Measurements from ENCODE around the gene RSBN1L. TPM values are rescaled to one million over a fixed set of nuclear protein-coding genes. Genes with fewer than 3 reads are reported as not detected.
"Not testable (repeated sequence)": the region's sequence is repeated elsewhere in the genome, so short reads cannot be mapped to it uniquely, and the experiment has no call there.

Gene RSBN1L
- total RNA-seq, 1 donor from 2014 or later: 9.4 TPM

DNA sequence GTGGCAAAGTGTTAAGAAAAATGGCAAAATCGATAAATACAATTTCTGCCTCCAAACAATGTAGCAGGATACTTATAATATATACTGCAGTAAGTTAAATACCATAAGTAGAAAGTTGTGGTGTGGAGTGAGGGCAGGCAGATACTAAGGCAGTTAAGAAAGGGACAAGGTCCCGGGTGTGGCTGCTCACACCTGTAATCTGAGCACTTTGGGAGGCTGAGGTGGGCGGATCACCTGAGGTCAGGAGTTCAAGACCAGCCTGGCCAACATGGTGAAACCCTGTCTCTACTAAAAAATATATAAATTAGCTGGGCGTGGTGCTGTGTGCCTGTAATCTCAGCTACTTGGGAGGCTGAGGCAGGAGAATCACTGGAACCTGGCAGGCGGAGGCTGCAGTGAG lies 21.3 kb downstream of the RSBN1L start:
- intact Hi-C loops (cut with DNase I): not testable (repeated sequence)

DNA sequence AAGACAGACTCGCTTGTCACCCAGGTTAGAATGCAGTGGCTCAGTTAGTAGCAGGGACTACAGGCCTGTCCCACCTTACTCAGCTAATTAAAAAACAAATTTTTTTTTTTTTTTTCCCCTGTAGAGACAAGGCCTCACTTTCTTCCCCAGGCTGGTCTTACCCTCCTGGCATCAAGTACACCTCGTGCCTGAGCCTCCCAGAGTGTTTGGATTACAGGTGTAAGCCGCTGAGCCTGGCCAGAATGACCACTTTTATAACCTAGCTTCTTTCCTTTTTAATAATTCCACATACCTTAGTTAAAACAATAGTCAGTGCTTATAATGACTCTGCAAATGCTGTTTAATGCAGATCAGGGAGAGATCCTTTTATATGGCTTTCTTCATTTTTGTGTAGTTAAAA lies 31.3 kb downstream of the RSBN1L start:
- no peak for DNase-seq (ENCODE audit: low spot score)
- intact Hi-C loops (cut with DNase I): no loop called here

More for the DNA sequence above, 21.3 kb downstream of the RSBN1L start:
- DNase-seq (ENCODE audit: low spot score): not testable (repeated sequence)

DNA sequence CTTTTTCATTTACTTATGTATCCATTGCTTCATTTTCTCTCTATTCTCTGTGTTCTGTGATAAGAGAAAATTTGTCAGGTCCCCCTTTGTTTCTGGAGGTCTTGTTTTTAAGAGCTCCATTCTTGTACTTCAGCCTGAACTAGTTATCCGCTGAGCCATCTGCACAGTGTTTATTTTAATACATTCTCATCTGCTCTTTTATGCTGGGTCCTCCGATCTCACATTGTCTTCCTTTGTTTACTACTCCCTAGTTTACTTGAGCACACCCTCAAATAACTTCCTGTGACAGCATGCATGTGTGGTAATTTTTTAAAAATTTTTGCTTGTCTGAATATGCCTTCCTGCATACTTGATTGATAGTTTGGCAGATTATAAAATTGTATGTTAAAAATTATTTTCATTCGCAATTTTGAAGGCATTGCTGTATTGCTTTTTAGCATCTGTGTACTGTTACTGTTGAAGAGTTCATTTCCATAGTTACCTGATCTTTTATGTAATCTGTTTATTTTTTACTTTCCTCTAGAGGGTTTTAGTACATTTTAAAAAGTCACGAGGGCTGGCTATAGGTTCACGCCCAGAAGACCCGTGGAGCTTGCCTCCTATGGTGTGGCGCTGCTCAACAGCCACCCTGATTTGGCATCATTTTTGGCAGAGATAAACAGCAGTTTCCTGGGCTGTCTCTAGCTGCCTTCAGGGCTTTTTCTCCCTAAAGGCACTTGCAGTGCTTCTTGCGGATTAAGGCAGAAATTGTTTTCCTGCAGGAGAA lies 31.9 kb downstream of the RSBN1L start:
- no peak for DNase-seq (ENCODE audit: low spot score)
- intact Hi-C loops (cut with DNase I): no loop called here

DNA sequence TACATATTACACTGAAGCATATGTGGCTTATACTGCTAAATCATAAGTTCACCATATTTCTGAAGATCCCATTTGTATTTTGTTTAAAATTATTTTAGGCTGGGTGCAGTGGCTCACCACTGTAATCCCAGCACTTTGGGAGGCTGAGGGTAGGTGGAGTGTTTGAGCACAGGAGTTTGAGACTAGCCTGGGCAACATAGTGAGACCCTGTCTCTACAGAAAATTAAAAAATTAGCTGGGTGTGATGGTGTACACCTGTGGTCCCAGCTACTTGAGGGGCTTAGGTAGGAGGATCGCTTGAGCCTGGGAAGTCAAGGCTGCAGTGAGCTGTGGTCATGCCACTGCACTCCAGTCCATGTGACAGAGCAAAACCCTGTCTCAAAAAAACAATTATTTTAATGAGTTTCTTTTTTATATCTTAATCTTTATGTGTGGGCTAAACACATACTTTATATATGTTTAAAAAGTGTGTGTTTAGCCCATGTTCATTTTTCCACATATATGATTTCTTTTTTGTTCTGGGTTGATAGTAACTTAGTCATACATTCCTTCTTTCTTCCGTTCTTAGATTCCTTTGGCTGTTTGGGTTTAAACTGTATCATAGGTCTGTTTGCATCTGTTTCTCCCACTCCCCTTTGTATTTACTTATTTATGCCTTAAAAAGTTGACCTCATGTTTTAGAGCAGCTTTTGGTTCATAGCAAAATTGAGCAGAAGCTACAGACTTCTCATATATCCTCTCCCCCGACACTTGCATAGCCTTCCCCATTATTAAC lies 33.5 kb downstream of the RSBN1L start:
- intact Hi-C loops (cut with DNase I): no loop called here
- DNase-seq (ENCODE audit: low spot score): no peak

DNA sequence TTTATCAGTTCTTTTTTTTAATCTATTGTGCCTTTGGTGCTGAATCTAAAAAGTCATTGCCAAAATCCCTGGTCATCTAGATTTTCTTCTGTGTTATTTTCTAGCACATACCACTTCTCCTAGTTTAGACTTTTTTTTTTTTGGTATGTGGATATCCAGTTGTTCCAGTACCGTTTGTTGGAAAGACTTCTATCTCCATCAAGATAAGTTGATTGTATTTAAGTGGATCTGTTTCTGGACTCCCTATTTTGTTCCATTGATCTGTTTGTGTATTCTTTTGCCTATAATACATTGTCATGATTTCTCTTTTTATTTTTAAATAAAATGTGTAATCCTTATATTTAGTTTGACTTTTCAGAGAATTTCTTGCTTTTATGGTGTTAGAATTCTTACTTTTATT lies 35.5 kb downstream of the RSBN1L start:
- intact Hi-C loops (cut with DNase I): no loop called here
- DNase-seq (ENCODE audit: low spot score): no peak

DNA sequence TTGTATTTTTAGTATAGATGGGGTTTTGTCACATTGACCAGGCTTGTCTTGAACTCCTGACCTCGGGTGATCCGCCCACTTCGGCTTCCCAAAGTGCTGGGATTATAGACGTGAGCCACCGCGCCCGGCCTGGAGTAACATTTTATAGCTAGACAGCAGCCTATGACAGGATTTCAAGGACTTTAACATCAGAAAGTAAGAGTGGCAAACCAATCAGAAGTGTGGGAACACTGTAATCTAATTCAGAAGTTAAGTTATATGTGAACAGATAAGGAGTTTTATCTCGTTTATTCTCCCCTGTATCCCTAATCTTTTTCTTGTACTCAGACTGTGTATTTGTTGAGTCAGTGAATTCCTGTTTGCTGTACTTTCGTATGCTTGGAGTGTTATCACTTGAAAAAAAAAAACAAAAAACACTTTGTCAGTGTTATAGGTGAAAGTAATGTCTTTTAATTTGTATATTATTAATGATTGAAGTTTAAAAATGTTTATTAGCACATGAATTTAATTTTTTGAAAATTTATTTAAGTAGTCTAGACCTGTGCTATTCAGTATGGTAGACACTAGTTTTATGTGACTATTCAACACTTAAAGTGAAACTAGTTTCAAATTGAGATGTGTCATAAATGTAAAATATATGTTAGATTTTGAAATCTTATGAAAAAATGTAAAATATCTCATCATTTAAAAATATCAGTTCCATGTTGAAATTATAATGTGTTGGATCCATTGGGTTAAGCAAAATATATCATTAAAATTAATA lies 38.6 kb downstream of the RSBN1L start:
- DNase-seq (ENCODE audit: low spot score): no peak
- intact Hi-C loops (cut with DNase I): no loop called here

DNA sequence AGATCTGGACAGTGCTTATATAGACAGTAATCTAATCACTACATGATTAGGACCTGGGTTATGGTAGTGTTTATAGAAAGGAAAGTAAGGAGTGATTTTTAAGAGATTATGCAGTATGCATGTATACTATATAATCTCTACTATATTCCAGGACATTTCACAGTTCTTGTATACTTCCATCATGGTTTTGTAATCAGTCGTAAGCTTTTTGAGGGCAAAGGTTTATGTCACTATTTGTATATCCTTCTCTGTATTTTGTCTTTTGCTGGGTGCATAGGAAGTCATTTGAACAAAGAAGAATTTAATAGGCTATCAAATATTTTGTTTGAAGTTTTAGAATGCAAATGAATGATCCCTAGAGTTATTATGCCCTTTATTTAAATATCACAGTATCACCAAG lies 39.2 kb downstream of the RSBN1L start:
- intact Hi-C loops (cut with DNase I): no loop called here
- no peak for DNase-seq (ENCODE audit: low spot score)

DNA sequence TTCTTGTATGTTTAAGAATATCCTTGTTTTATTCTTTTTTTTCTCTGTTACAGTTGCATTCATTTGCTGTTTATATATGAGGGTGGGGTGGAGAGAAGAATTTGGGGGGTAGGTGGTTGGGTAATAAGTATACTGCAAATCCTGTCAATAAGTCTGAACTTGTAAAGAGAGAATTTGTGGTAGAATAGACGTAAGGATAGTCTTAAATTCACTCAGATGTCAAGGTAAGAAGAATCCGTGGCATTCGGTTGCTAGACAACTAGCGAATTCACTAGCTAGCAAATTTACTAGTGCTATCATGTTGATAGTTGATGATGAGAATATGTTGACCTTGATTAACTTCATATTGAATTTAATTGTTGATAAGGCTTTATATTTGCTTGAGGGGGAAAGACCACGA lies 40.7 kb downstream of the RSBN1L start:
- intact Hi-C loops (cut with DNase I): no loop called here
- no peak for DNase-seq (ENCODE audit: low spot score)

DNA sequence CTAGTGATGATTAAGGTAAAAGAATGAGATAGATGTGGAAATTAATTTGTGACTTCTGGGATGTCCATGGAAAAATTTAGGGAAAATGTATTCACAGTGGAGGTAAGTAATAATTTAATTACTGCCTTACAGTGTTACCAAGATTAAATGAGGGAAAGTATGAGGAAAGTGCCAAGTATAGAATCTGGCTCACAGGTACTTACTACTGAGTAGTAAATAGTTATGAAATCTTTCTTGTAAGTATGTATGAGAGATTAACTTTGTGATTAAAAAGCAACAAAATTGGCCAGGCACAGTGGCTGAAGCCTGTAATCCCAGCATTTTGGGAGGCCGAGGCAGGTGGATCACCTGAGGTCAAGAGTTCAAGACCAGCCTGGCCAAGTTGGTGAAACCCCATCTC lies 42.1 kb downstream of the RSBN1L start:
- intact Hi-C loops (cut with DNase I): no loop called here
- no peak for DNase-seq (ENCODE audit: low spot score)

DNA sequence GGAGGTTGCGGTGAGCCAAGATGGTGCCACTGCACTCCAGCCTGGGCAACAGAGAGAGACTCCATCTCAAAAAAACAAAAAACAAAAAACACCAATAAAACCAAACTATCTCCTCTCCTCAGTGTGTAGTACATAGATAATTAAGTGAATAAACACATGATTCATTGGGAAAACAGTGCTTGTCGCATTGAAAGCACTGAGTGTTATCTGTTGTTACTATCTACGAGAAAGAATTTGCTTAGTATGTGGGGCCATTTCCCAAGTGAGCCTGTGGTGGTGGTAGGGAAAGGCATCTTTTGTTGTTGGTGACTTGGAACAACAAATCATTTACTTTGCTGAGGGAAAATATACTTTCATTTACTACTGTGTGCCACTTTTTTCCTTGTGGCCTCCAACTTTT lies 42.6 kb downstream of the RSBN1L start:
- intact Hi-C loops (cut with DNase I): no loop called here
- DNase-seq (ENCODE audit: low spot score): no peak

DNA sequence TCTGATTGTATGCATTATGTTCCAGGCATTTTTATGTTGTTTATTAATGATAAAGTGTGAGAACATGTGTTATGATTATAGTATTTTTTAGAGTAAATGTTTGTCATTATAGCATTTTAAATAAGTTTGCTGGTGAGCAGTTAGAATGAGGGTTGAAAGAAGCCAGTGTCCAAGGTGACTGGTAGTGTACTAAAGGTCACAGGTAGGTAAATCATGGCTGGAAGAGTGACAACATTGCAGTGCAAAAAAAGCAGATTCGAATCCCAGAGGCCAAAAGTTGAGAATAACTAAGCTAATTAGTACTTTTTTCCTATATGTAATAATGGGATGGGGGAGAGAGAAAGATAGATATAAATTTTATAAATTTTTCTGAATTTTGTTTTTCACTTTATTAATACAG lies 44.0 kb downstream of the RSBN1L start:
- intact Hi-C loops (cut with DNase I): no loop called here
- DNase-seq (ENCODE audit: low spot score): no peak

DNA sequence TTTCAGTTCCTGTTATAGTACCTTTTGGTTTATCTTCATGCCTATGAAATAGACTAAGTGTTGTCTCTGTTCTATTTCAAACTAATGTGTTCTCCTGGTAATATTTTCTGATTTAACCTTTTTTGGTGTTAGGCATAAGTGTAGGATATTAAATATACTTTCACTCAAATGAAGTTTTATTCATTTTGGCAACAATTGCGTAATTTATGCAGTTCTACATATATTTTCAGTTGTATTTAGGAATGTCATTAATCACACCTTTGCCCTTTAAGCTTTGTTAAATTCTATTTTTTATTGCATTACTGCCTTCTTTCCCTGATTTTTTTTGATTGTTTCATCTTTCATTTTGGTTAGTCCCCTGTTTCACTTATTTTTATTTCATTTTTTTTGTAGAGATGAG lies 47.3 kb downstream of the RSBN1L start:
- intact Hi-C loops (cut with DNase I): no loop called here
- no peak for DNase-seq (ENCODE audit: low spot score)

DNA sequence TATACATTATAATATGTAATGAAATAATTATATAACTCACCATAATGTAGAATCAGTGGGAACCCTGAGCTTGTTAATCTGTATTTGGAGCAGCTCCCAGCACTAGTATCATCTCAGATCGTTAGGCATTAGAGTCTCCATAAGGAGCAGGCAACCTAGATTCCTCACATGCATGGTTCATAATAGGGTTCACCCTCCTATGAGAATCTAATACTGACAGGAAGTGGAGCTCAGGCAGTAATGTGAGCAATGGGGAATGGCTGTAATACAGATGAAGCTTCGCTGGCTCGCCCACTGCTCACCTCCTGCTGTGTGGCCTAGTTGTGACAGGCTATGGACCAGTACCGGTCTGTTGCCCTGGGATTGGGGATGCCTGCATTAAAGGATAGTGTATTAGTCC lies 49.5 kb downstream of the RSBN1L start:
- intact Hi-C loops (cut with DNase I): no loop called here
- DNase-seq (ENCODE audit: low spot score): no peak

DNA sequence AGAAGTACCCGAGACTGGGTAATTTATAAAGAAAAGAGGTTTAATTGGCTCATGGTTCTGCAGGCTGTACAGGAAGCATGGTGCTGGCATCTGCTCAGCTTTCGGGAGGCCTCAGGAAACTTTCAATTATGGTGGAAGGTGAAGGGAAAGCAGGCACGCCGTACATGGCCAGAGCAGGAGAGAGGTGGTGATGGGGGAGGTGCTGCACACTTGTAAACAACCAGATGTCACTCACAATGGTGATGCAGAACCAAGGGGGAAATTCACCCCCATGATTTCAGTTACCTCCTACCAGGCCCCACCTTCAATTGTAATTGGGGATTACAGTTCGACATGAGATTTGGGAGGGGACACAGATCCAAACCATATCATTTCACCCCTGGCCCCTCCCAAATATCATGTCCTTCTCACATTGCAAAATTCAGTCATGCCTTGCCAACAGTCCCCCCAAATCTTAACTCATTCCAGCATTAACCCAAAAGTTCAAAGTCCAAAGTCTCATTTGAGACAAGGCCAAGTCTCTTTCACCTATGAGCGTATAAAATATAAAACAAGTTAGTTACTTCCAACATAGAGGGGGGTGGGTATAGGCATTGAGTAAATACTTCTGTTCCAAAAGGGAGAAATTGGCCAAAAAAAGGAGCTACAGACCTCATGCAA lies 50.0 kb downstream of the RSBN1L start:
- intact Hi-C loops (cut with DNase I): no loop called here
- DNase-seq (ENCODE audit: low spot score): no peak

DNA sequence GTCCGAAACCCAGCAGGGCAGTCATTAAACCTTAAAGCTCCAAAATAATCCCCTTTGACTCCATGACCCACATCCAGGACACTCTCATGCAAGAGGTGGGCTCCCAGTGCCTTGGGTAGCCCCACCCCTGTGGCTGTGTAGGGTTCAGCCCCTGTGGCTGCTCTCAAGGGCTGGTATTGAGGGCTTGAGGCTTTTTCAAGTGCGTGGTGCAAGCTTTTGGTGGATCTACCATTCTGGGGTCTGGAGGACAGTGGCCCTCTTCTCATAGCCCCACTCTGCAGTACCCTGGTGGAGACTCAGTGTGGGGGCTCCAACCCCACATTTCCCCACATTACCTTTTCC lies 50.5 kb downstream of the RSBN1L start:
- intact Hi-C loops (cut with DNase I): no loop called here
- DNase-seq (ENCODE audit: low spot score): no peak

DNA sequence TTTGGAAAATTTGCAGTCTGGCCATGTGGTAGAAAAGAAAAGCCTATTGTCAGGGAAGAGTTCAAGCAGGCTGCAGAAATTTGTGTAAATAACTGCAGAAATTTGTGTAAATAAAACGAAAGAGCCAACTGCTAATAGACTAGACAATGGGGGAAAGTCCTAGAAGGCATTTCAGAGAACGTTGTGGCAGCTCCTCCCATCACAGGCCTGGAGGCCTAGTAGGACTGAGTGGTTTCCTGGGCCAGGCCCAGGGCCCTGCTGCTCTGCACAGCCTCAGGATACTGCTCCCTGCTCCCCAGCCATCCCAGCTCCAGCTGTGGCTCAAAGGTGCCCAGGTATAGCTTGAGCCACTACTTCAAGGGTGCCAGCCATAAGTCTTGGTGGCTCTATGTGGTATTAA lies 50.9 kb downstream of the RSBN1L start:
- no peak for DNase-seq (ENCODE audit: low spot score)
- intact Hi-C loops (cut with DNase I): no loop called here

DNA sequence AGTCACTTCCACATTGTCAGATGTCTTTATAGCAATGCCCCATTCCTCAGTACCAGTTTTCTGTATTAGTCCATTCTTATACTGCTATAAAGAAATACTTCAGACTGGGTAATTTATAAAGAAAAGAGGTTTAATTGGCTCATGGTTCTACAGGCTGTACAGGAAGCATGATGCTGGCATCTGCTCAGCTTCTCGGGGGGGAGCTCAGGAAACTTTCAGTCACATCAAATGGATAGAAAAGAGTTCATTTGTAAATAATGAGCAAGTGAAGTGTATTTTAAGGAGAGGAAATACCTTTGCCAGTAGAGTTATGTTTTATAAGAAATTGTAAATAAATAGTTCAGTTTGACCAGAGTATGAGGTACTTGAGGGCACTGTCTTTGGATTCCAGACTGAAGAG lies 51.5 kb downstream of the RSBN1L start:
- intact Hi-C loops (cut with DNase I): no loop called here
- no peak for DNase-seq (ENCODE audit: low spot score)

DNA sequence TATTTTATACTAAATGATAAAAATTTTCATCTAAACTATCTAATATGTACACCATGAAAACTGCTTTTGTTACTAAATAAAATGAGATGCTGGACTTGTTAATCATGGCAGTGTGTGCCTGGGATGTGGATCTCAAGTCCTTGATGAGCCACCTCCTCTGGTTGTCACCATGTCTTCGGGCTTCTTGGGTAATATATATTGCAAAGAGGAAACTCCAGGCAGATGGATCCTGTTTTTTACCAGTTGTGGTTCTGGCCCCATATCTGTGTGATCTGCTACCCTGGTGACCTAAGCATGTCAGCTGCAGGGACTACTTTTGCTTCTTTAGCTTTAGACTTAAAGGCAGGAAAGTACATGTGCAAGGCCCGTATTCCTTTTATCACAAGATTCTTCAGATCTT lies 55.8 kb downstream of the RSBN1L start:
- DNase-seq (ENCODE audit: low spot score): no peak
- intact Hi-C loops (cut with DNase I): loop anchor here (10.0 kb wide), 1 partner anchor 307 kb away; no protein-coding TSS in a partner anchor

DNA sequence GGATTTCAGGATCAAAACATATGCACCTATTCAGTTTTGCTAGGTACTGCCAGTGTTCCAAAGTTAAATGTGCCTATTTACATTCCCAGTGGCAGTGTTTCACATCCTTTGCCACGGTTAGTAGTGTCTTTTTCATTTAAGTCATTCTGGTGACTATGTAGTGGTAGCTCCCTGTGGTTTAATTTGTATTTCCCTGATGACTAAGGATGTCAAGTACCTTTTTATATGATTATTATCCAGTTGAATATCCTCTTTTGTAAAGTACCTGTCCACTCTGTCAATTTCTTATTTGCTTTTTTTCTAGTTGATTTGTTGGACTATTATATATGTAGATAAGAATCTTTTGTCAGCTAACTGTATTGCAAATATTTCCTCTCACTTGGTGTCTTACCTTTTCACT lies 56.9 kb downstream of the RSBN1L start:
- intact Hi-C loops (cut with DNase I): loop anchor here (10.0 kb wide), 1 partner anchor 308 kb away; no protein-coding TSS in a partner anchor
- no peak for DNase-seq (ENCODE audit: low spot score)

DNA sequence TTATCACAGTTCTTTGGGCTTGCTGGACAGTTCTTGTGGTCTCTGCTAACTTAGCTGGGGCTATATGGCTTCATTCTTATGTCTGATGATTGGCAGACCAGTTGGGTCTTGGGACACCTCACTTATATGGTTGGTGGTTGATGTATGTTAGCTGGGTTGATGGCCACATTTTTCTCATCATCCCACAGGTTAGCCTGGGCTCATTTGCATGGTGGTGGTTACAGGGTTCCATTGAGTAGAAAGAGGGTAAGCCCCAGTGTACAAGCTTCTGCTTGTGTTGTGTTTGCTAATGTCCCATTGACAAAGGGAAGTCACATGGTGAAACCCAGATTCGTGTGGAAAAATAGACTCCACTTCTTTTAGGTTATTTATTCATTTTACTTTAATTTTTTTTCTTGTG lies 61.3 kb downstream of the RSBN1L start:
- intact Hi-C loops (cut with DNase I): loop anchor here (5.0 to 10.0 kb wide), 2 partner anchors 100 to 313 kb away; no protein-coding TSS in a partner anchor
- no peak for DNase-seq (ENCODE audit: low spot score)
